Dermis blood vessel endothelial cell (primary cell): Measurements from ENCODE around the gene TEX26. TPM values are rescaled to one million over a fixed set of nuclear protein-coding genes. Genes with fewer than 3 reads are reported as not detected.

ENCODE experiments used
- DNase-seq: peaks from one replicate; pipeline ENCODE4 v3.0.0; 2010
- total RNA-seq: library from RNA; depleted of rRNA; stranded (reverse); fragments of >200 nt; gene quantifications from 2 replicates; pipeline ENCODE4 v1.2.3, GENCODE V29; 2014

The TEX26 gene
- total RNA-seq, 1 donor from 2014 or later: not detected

GRCh38 chr13:30978981-30979956, 46.8 kb downstream of the TEX26 start:
- DNase-seq: peak; percentile 54

GRCh38 chr13:30982506-30982905, 50.0 kb downstream of the TEX26 start:
- DNase-seq: no peak

GRCh38 chr13:30982906-30983305, 50.5 kb downstream of the TEX26 start:
- DNase-seq: no peak

- DNase-seq: no peak
These were observed 51.0 kb downstream of the TEX26 start for GRCh38 chr13:30983431-30983830.

- no peak for DNase-seq
These were observed 52.2 kb downstream of the TEX26 start for GRCh38 chr13:30984620-30985019.

- no peak for DNase-seq
These were observed 53.3 kb downstream of the TEX26 start for GRCh38 chr13:30985637-30986205.

GRCh38 chr13:30991184-30991583, 58.7 kb downstream of the TEX26 start:
- DNase-seq: no peak

- DNase-seq: no peak
These were observed 59.5 kb downstream of the TEX26 start for GRCh38 chr13:30991922-30992321.

- no peak for DNase-seq
These were observed 62.9 kb downstream of the TEX26 start for GRCh38 chr13:30995331-30995730.

GRCh38 chr13:30997697-30998096, 65.2 kb downstream of the TEX26 start:
- DNase-seq: no peak

- DNase-seq: no peak
These were observed 66.0 kb downstream of the TEX26 start for GRCh38 chr13:30998136-30999088.

- DNase-seq: no peak
These were observed 68.4 kb downstream of the TEX26 start for GRCh38 chr13:31000889-31001288.

- no peak for DNase-seq
These were observed 69.2 kb downstream of the TEX26 start for GRCh38 chr13:31001647-31002046.

- no peak for DNase-seq
These were observed 72.6 kb downstream of the TEX26 start for GRCh38 chr13:31005066-31005465.

- no peak for DNase-seq
These were observed 75.0 kb downstream of the TEX26 start for GRCh38 chr13:31007417-31007816.

- DNase-seq: no peak
These were observed 76.1 kb downstream of the TEX26 start for GRCh38 chr13:31008400-31009115.

- DNase-seq: no peak
These were observed 76.7 kb downstream of the TEX26 start for GRCh38 chr13:31009166-31009565.

GRCh38 chr13:31010296-31010695, 77.8 kb downstream of the TEX26 start:
- no peak for DNase-seq

GRCh38 chr13:31011193-31011860, 78.9 kb downstream of the TEX26 start:
- no peak for DNase-seq

- DNase-seq: no peak
These were observed 79.6 kb downstream of the TEX26 start for GRCh38 chr13:31011901-31012654.

- DNase-seq: peak; percentile 34
These were observed 80.2 kb downstream of the TEX26 start for GRCh38 chr13:31012655-31013024.
